ENCODE measurements around the gene IQCN.

DNA sequence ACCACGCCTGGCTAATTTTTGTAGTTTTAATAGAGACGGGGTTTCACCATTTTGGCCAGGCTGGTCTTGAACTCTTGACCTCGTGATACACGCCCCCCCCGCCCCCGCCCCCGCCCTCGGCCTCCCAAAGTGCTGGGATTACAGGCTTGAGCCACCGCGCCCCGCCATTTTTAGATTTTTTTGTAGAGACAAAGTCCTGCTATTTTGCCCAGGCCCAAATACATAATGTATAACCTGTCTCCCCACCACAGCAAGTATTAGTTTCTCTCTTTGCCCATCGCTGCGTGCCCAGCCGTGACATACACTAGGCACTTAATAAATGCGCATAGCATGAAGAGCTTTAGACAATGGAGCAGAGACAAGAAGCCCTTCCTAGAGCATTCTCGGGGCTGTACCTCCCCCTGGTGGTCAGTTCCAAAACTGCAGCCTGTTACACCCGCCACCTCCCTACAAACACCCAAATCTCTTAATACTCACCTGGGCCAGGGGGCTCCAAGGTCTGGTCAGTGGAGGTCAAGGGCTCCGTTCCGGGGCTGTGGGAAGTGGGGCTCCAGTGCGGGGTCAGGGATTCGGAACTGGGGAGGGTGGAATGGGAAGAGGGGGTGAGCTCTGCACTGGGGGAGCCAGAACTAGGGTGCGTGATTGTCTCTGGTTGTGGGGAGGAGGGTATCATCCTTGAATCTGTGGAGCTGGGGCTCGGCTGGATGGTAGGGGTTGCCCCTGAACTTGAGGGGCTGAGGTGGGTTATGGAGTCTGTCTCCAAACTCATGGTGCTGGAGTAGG, 22.5 kb downstream of the IQCN start:
- no peak for TF ChIP-seq SIN3A (IDR thresholded peaks at IDR 0.05; ENCODE audit: borderline replicate concordance, insufficient read depth, low read length)
- no peak for TF ChIP-seq FOXP2 (optimal IDR thresholded peaks at IDR 0.05; ENCODE audit: borderline replicate concordance, extremely low read depth, extremely low read length, insufficient read depth)

Data from PFSK-1 (cell line).